Measurements from ENCODE around the gene BDH1. TPM values are rescaled to one million over a fixed set of nuclear protein-coding genes. Genes with fewer than 3 reads are reported as not detected.

The BDH1 gene
- total and polyA plus RNA-seq, 2 of the 13 experiments (the other 11 are each of a cell fraction or from before 2014, with no cell fraction given) = 21.2 to 71.9 TPM

GRCh38 chr3:197547306-197548011, 8.3 kb downstream of the BDH1 start (continued):
- TF ChIP-seq PAXIP1 (CRISPR knock-in tag; conservative IDR thresholded peaks at IDR 0.05) = 0 out of 2 replicates have a peak, but pooled peaks have one; percentile 15
- TF ChIP-seq HINFP (CRISPR knock-in tag; IDR thresholded peaks at IDR 0.05; ENCODE audit: low read depth) = peak; percentile 52; the same call in 1 of the 2 replicates
- TF ChIP-seq, protein P1, sequence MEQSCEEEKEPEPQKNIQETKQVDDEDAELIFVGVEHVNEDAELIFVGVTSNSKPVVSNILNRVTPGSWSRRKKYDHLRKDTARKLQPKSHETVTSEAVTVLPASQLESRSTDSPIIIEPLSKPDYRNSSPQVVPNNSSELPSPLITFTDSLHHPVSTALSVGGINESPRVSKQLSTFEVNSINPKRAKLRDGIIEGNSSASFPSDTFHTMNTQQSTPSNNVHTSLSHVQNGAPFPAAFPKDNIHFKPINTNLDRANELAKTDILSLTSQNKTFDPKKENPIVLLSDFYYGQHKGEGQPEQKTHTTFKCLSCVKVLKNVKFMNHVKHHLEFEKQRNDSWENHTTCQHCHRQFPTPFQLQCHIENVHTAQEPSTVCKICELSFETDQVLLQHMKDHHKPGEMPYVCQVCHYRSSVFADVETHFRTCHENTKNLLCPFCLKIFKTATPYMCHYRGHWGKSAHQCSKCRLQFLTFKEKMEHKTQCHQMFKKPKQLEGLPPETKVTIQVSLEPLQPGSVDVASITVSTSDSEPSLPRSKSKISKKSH (CRISPR knock-in tag; IDR thresholded peaks at IDR 0.05; ENCODE audit: borderline replicate concordance) = peak; percentile 38; the same call in 1 of the 2 replicates
- TF ChIP-seq ZNF331 (CRISPR knock-in tag; IDR thresholded peaks at IDR 0.05) = 0 out of 2 replicates have a peak, but pooled peaks have one; percentile 10
- peak; percentile 27; the same call in 1 of the 2 replicates for TF ChIP-seq ZNF788 (CRISPR knock-in tag; IDR thresholded peaks at IDR 0.05; ENCODE audit: borderline replicate concordance)
- no peak for TF ChIP-seq GLI4 (CRISPR knock-in tag; IDR thresholded peaks at IDR 0.05; ENCODE audit: borderline replicate concordance)
- TF ChIP-seq, protein P2, sequence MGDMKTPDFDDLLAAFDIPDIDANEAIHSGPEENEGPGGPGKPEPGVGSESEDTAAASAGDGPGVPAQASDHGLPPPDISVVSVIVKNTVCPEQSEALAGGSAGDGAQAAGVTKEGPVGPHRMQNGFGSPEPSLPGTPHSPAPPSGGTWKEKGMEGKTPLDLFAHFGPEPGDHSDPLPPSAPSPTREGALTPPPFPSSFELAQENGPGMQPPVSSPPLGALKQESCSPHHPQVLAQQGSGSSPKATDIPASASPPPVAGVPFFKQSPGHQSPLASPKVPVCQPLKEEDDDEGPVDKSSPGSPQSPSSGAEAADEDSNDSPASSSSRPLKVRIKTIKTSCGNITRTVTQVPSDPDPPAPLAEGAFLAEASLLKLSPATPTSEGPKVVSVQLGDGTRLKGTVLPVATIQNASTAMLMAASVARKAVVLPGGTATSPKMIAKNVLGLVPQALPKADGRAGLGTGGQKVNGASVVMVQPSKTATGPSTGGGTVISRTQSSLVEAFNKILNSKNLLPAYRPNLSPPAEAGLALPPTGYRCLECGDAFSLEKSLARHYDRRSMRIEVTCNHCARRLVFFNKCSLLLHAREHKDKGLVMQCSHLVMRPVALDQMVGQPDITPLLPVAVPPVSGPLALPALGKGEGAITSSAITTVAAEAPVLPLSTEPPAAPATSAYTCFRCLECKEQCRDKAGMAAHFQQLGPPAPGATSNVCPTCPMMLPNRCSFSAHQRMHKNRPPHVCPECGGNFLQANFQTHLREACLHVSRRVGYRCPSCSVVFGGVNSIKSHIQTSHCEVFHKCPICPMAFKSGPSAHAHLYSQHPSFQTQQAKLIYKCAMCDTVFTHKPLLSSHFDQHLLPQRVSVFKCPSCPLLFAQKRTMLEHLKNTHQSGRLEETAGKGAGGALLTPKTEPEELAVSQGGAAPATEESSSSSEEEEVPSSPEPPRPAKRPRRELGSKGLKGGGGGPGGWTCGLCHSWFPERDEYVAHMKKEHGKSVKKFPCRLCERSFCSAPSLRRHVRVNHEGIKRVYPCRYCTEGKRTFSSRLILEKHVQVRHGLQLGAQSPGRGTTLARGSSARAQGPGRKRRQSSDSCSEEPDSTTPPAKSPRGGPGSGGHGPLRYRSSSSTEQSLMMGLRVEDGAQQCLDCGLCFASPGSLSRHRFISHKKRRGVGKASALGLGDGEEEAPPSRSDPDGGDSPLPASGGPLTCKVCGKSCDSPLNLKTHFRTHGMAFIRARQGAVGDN (CRISPR knock-in tag; IDR thresholded peaks at IDR 0.05) = peak; percentile 65
- no peak for TF ChIP-seq ZNF558 (CRISPR knock-in tag; IDR thresholded peaks at IDR 0.05; ENCODE audit: borderline replicate concordance)
- TF ChIP-seq SALL1 (CRISPR knock-in tag; IDR thresholded peaks at IDR 0.05) = peak; percentile 20; the same call in 1 of the 2 replicates
